ENCODE data around the gene FGF4. TPM values are rescaled to one million over a fixed set of nuclear protein-coding genes. Genes with fewer than 3 reads are reported as not detected.
A peak's percentile ranks its signal among the peaks of the same experiment; 100 is the strongest.

FGF4 gene
- total RNA-seq, 2 donors from 2014 or later, result 0.27 to 3.5 TPM

GRCh38 chr11:69808667-69809086 lies 33.5 kb upstream of the FGF4 start:
- H3K4me1 ChIP-seq (ENCODE audit: control insufficient read depth, insufficient read depth, low read length), result no peaks in the 10 kb centered on the region
- peaks cover 6% of the 10 kb centered on the region for H3K27me3 ChIP-seq (ENCODE audit: control insufficient read depth, insufficient read depth, low read length, poor library complexity, severe bottlenecking)
- Mint-ChIP-seq H3K9me3 (no peaks in the 10 kb centered on the region), H3K4me3 (no peak overlapping the region), H3K27ac (no peak overlapping the region), H3K27me3 (ENCODE audit: insufficient read depth) (peaks cover 27% of the 10 kb centered on the region), H3K36me3 (ENCODE audit: low read depth) (no peaks in the 10 kb centered on the region), H3K4me1 (peaks cover 3% of the 10 kb centered on the region)
- no peaks in the 10 kb centered on the region for H3K36me3 ChIP-seq (ENCODE audit: control insufficient read depth, insufficient read depth, low read length)
- H3K4me3 ChIP-seq (ENCODE audit: low read length), result no peak overlapping the region
- WGBS, 2 experiments (ENCODE audit: insufficient coverage in 1 of 2, insufficient read length in 1 of 2), result 39 to 51% methylated on average over 5 to 7 of the region's 7 CpGs
- TF ChIP-seq CTCF (conservative IDR thresholded peaks at IDR 0.05), result no peak
- H3K27ac ChIP-seq (ENCODE audit: low read depth, low read length), result no peak overlapping the region
- peak; percentile 75 for DNase-seq
- H3K9me3 ChIP-seq (ENCODE audit: control insufficient read depth, low read length), result no peaks in the 10 kb centered on the region
- H3K9ac ChIP-seq (ENCODE audit: extremely low read depth, low read length, poor library complexity, severe bottlenecking), result no peak overlapping the region

GRCh38 chr11:69807106-69807815 lies 32.1 kb upstream of the FGF4 start:
- Mint-ChIP-seq H3K27me3 (ENCODE audit: insufficient read depth) (peaks cover 20% of the 10 kb centered on the region), H3K4me1 (peaks cover 3% of the 10 kb centered on the region), H3K36me3 (ENCODE audit: low read depth) (no peaks in the 10 kb centered on the region), H3K9me3 (no peaks in the 10 kb centered on the region), H3K27ac (no peak overlapping the region), H3K4me3 (no peak overlapping the region)
- Histone ChIP-seq H3K9me3 (ENCODE audit: control insufficient read depth, low read length) (no peaks in the 10 kb centered on the region), H3K36me3 (ENCODE audit: control insufficient read depth, insufficient read depth, low read length) (no peaks in the 10 kb centered on the region), H3K9ac (ENCODE audit: extremely low read depth, low read length, poor library complexity, severe bottlenecking) (no peak overlapping the region), H3K27me3 (ENCODE audit: control insufficient read depth, insufficient read depth, low read length, poor library complexity, severe bottlenecking) (peaks cover 4% of the 10 kb centered on the region), H3K4me3 (ENCODE audit: low read length) (no peak overlapping the region), H3K4me1 (ENCODE audit: control insufficient read depth, insufficient read depth, low read length) (no peaks in the 10 kb centered on the region), H3K27ac (ENCODE audit: low read depth, low read length) (no peak overlapping the region)
- no peak for DNase-seq
- WGBS, 2 experiments (ENCODE audit: insufficient coverage in 1 of 2, insufficient read length in 1 of 2), result 90 to 91% methylated on average over 5 to 9 of the region's 9 CpGs
- no peak for TF ChIP-seq CTCF (conservative IDR thresholded peaks at IDR 0.05)

- no peak overlapping the region for H3K4me3 ChIP-seq (ENCODE audit: low read length)
- H3K9me3 ChIP-seq (ENCODE audit: control insufficient read depth, low read length), result no peaks in the 10 kb centered on the region
- no peaks in the 10 kb centered on the region for H3K27me3 ChIP-seq (ENCODE audit: control insufficient read depth, insufficient read depth, low read length, poor library complexity, severe bottlenecking)
- Mint-ChIP-seq H3K36me3 (ENCODE audit: low read depth) (no peaks in the 10 kb centered on the region), H3K9me3 (peaks cover 2% of the 10 kb centered on the region), H3K4me3 (no peak overlapping the region), H3K4me1 (peaks cover 3% of the 10 kb centered on the region), H3K27me3 (ENCODE audit: insufficient read depth) (peaks cover 17% of the 10 kb centered on the region), H3K27ac (no peak overlapping the region)
- no peak for TF ChIP-seq CTCF (conservative IDR thresholded peaks at IDR 0.05)
- no peak overlapping the region for H3K9ac ChIP-seq (ENCODE audit: extremely low read depth, low read length, poor library complexity, severe bottlenecking)
- H3K27ac ChIP-seq (ENCODE audit: low read depth, low read length), result no peak overlapping the region
- H3K36me3 ChIP-seq (ENCODE audit: control insufficient read depth, insufficient read depth, low read length), result no peaks in the 10 kb centered on the region
- WGBS, 2 experiments (ENCODE audit: insufficient coverage in 1 of 2, insufficient read length in 1 of 2), result 87 to 88% methylated on average over 11 to 19 of the region's 19 CpGs
- DNase-seq, result no peak
- no peaks in the 10 kb centered on the region for H3K4me1 ChIP-seq (ENCODE audit: control insufficient read depth, insufficient read depth, low read length)
These were observed 29.8 kb upstream of the FGF4 start for GRCh38 chr11:69804769-69805508.
